ENCODE data around the gene LHPP.

GRCh38 chr10:124473070-124473469 lies 11.4 kb downstream of the LHPP start:
- TF ChIP-seq RCOR1 (conservative IDR thresholded peaks at IDR 0.05; ENCODE audit: low read depth, low read length) (no peak), EP300 (IDR thresholded peaks at IDR 0.05; ENCODE audit: borderline replicate concordance in 1 of 2, control insufficient read depth in 1 of 2, low read depth in 2 of 2, low read length in 2 of 2) (no peak), MAX (IDR thresholded peaks at IDR 0.05; ENCODE audit: low read depth, low read length) (no peak), RAD51 (IDR thresholded peaks at IDR 0.05) (no peak), HDAC6 (IDR thresholded peaks at IDR 0.05; ENCODE audit: unreplicated experiment) (no peak), POLR2A (IDR thresholded peaks at IDR 0.05; ENCODE audit: low read depth, low read length) (no peak), HDAC2 (IDR thresholded peaks at IDR 0.05) (no peak), NFYB (IDR thresholded peaks at IDR 0.05; ENCODE audit: insufficient read depth, low read depth, low read length) (no peak), JUNB (IDR thresholded peaks at IDR 0.05) (no peak), CBFB (IDR thresholded peaks at IDR 0.05; ENCODE audit: low read depth) (no peak), POLR2AphosphoS5 (IDR thresholded peaks at IDR 0.05; ENCODE audit: low read length) (no peak), FOXK2 (IDR thresholded peaks at IDR 0.05) (no peak)
- TF ChIP-seq, protein P1, sequence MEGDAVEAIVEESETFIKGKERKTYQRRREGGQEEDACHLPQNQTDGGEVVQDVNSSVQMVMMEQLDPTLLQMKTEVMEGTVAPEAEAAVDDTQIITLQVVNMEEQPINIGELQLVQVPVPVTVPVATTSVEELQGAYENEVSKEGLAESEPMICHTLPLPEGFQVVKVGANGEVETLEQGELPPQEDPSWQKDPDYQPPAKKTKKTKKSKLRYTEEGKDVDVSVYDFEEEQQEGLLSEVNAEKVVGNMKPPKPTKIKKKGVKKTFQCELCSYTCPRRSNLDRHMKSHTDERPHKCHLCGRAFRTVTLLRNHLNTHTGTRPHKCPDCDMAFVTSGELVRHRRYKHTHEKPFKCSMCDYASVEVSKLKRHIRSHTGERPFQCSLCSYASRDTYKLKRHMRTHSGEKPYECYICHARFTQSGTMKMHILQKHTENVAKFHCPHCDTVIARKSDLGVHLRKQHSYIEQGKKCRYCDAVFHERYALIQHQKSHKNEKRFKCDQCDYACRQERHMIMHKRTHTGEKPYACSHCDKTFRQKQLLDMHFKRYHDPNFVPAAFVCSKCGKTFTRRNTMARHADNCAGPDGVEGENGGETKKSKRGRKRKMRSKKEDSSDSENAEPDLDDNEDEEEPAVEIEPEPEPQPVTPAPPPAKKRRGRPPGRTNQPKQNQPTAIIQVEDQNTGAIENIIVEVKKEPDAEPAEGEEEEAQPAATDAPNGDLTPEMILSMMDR (IDR thresholded peaks at IDR 0.05 in 2 of 3, conservative IDR thresholded peaks at IDR 0.05 in 1 of 3; ENCODE audit: control insufficient read depth in 2 of 3, extremely low read depth in 1 of 3, insufficient read depth in 1 of 3, low read depth in 3 of 3, low read length in 3 of 3) = no peak
- TF ChIP-seq, protein P2, sequence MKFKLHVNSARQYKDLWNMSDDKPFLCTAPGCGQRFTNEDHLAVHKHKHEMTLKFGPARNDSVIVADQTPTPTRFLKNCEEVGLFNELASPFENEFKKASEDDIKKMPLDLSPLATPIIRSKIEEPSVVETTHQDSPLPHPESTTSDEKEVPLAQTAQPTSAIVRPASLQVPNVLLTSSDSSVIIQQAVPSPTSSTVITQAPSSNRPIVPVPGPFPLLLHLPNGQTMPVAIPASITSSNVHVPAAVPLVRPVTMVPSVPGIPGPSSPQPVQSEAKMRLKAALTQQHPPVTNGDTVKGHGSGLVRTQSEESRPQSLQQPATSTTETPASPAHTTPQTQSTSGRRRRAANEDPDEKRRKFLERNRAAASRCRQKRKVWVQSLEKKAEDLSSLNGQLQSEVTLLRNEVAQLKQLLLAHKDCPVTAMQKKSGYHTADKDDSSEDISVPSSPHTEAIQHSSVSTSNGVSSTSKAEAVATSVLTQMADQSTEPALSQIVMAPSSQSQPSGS (IDR thresholded peaks at IDR 0.05; ENCODE audit: low read length) = no peak
